NCI-H128 (cell line): Measurements from ENCODE around the gene SORT1.
"Not testable (repeated sequence)": the region's sequence is repeated elsewhere in the genome, so short reads cannot be mapped to it uniquely, and the experiment has no call there.

ENCODE experiments used
- DNase-seq: peaks from one replicate; lab custom pipeline; 2025; ENCODE audit not compliant: unreplicated experiment; lab: John Stamatoyannopoulos, UW

SORT1 gene

GRCh38 chr1:109383087-109383779 is 14.5 kb downstream of the SORT1 start:
- no peak for DNase-seq

- no peak for DNase-seq
Observed at GRCh38 chr1:109381573-109381972, 16.1 kb downstream of the SORT1 start.

GRCh38 chr1:109379907-109380306 is 17.8 kb downstream of the SORT1 start:
- DNase-seq, result no peak

- DNase-seq, result no peak
Observed at GRCh38 chr1:109379422-109379821, 18.3 kb downstream of the SORT1 start.

GRCh38 chr1:109377698-109378097 is 20.0 kb downstream of the SORT1 start:
- no peak for DNase-seq

GRCh38 chr1:109373696-109374095 is 24.0 kb downstream of the SORT1 start:
- not testable (repeated sequence) for DNase-seq

- no peak for DNase-seq
Observed at GRCh38 chr1:109373126-109373525, 24.6 kb downstream of the SORT1 start.

GRCh38 chr1:109372281-109372680 is 25.4 kb downstream of the SORT1 start:
- no peak for DNase-seq

GRCh38 chr1:109371341-109371739 is 26.4 kb downstream of the SORT1 start:
- DNase-seq, result no peak

- no peak for DNase-seq
Observed at GRCh38 chr1:109370712-109371340, 26.9 kb downstream of the SORT1 start.

GRCh38 chr1:109369167-109369746 is 28.5 kb downstream of the SORT1 start:
- DNase-seq, result no peak

GRCh38 chr1:109368464-109368863 is 29.3 kb downstream of the SORT1 start:
- no peak for DNase-seq

GRCh38 chr1:109367626-109368025 is 30.1 kb downstream of the SORT1 start:
- no peak for DNase-seq

- DNase-seq, result no peak
Observed at GRCh38 chr1:109365642-109366204, 32.0 kb downstream of the SORT1 start.

GRCh38 chr1:109361649-109362048 is 36.1 kb downstream of the SORT1 start:
- DNase-seq, result no peak

GRCh38 chr1:109361069-109361468 is 36.6 kb downstream of the SORT1 start:
- no peak for DNase-seq

- DNase-seq, result peak; percentile 13
Observed at GRCh38 chr1:109357616-109358015, 40.1 kb downstream of the SORT1 start.

- no peak for DNase-seq
Observed at GRCh38 chr1:109356915-109357314, 40.8 kb downstream of the SORT1 start.

GRCh38 chr1:109356505-109356904 is 41.2 kb downstream of the SORT1 start:
- no peak for DNase-seq

GRCh38 chr1:109354929-109355328 is 42.8 kb downstream of the SORT1 start:
- no peak for DNase-seq

- DNase-seq, result no peak
Observed at GRCh38 chr1:109351457-109351856, 46.3 kb downstream of the SORT1 start.

- DNase-seq, result no peak
Observed at GRCh38 chr1:109350655-109351054, 47.1 kb downstream of the SORT1 start.
